ENCODE data around the gene SIPA1L2.

SIPA1L2 gene

DNA sequence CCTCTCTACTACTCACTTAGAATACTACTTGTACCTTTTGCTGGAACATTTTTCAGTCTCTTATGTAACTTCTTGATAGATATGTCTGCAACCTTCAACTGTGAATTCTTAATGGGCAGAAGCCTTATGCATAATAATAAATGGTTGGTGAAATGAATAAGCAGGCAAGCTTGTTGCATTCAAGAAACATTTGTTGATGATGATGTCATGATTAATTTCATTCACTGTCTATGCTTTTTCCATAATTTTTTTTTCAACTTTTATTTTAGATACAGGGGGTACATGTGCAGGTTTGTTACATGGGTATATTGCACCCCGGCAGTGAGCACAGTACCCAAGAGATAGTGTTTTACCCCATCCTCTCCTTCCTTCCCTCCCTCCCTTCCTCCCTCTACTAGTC lies 48.0 kb downstream of the SIPA1L2 start:
- Histone ChIP-seq H3K9me3 (ENCODE audit: low read length) (no peaks in the 10 kb centered on the region), H3K36me3 (ENCODE audit: insufficient read depth, low read length) (no peaks in the 10 kb centered on the region), H3K27ac (ENCODE audit: low read depth, low read length) (no peak overlapping the region), H3K4me3 (ENCODE audit: low read depth in 1 of 2, low read length in 2 of 2) (no peak overlapping the region), H3K9ac (ENCODE audit: low read length) (no peak overlapping the region), H3K4me1 (ENCODE audit: insufficient read depth, low read length) (peaks cover 23% of the 10 kb centered on the region), H3K27me3 (ENCODE audit: control insufficient read depth in 1 of 2, insufficient read depth in 2 of 2, low read length in 2 of 2) (no peaks in the 10 kb centered on the region)

Data from muscle layer of colon (tissue), 2 donors.